DMS153 treated with DMSO at 0.1 percent for 48 hours (cell line): Measurements from ENCODE around the gene PTPN13.
"Not testable (repeated sequence)": the region's sequence is repeated elsewhere in the genome, so short reads cannot be mapped to it uniquely, and the experiment has no call there.

Experiments used
- DNase-seq: peaks from one replicate; lab custom pipeline; 2025; ENCODE audit not compliant: unreplicated experiment; lab: John Stamatoyannopoulos, UW

PTPN13 gene

GRCh38 chr4:86641516-86642090 is 47.5 kb downstream of the PTPN13 start:
- DNase-seq, result no peak

- DNase-seq, result no peak
Measured at GRCh38 chr4:86644892-86645291, 50.8 kb downstream of the PTPN13 start.

- no peak for DNase-seq
Measured at GRCh38 chr4:86652332-86652932, 58.3 kb downstream of the PTPN13 start.

- DNase-seq, result no peak
Measured at GRCh38 chr4:86653237-86653865, 59.2 kb downstream of the PTPN13 start.

- DNase-seq, result not testable (repeated sequence)
Measured at GRCh38 chr4:86656781-86657180, 62.7 kb downstream of the PTPN13 start.

- DNase-seq, result no peak
Measured at GRCh38 chr4:86657382-86657781, 63.3 kb downstream of the PTPN13 start.

GRCh38 chr4:86657910-86658309 is 63.8 kb downstream of the PTPN13 start:
- no peak for DNase-seq

GRCh38 chr4:86660401-86660800 is 66.3 kb downstream of the PTPN13 start:
- DNase-seq, result no peak

- no peak for DNase-seq
Measured at GRCh38 chr4:86661006-86661405, 66.9 kb downstream of the PTPN13 start.

GRCh38 chr4:86661418-86661817 is 67.3 kb downstream of the PTPN13 start:
- no peak for DNase-seq

GRCh38 chr4:86664959-86665358 is 70.8 kb downstream of the PTPN13 start:
- no peak for DNase-seq

GRCh38 chr4:86670298-86670697 is 76.2 kb downstream of the PTPN13 start:
- no peak for DNase-seq

GRCh38 chr4:86670756-86671155 is 76.6 kb downstream of the PTPN13 start:
- DNase-seq, result no peak

- no peak for DNase-seq
Measured at GRCh38 chr4:86675548-86675947, 81.4 kb downstream of the PTPN13 start.

- DNase-seq, result no peak
Measured at GRCh38 chr4:86678796-86679195, 84.7 kb downstream of the PTPN13 start.

GRCh38 chr4:86679441-86679840 is 85.3 kb downstream of the PTPN13 start:
- DNase-seq, result no peak

GRCh38 chr4:86683167-86683566 is 89.1 kb downstream of the PTPN13 start:
- DNase-seq, result no peak

- DNase-seq, result no peak
Measured at GRCh38 chr4:86683983-86684382, 89.9 kb downstream of the PTPN13 start.

- no peak for DNase-seq
Measured at GRCh38 chr4:86685401-86685800, 91.3 kb downstream of the PTPN13 start.

GRCh38 chr4:86686741-86687140 is 92.6 kb downstream of the PTPN13 start:
- no peak for DNase-seq

GRCh38 chr4:86688026-86688425 is 93.9 kb downstream of the PTPN13 start:
- DNase-seq, result no peak

GRCh38 chr4:86704601-86705000 is 110.5 kb downstream of the PTPN13 start:
- DNase-seq, result no peak
